HG03039 (cell line): Measurements from ENCODE around the gene ZNF580.
A peak's percentile ranks its signal among the peaks of the same experiment; 100 is the strongest.

Experiments
- ATAC-seq: cut with Tn5 transposase; IDR thresholded peaks from one replicate; pipeline ENCODE4 v1.9.1; 2021; ENCODE audit warnings: mild to moderate bottlenecking, moderate library complexity; ENCODE audit not compliant: unreplicated experiment

The ZNF580 gene

DNA sequence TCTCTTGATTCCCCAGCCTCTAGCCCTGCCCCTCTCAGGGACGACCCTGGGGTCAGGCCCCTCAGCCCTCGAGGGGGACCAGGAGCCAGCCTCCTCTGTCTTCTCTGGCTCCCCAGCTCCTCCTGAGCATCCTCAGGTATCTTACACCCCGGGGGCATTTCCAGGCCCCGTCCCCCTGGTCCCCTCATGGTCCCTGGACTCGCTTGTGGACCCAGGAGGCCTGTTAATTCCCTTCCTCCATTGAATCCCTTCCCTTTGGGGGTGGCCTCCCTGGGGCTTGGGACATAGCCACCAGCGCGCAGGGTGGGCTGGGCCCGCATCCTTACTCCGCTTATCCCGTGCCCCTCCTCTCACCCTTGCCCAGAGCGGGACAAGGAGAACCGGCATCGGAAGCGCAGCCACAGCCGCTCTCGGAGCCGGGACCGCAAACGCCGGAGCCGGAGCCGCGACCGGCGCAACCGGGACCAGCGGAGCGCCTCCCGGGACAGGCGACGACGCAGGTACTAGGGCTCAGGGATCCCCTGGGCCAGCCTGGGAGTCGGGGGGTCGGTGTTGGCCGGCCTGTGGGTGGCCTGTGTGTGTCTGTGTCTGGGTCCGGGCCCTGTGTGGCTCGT is 18.2 kb downstream of the ZNF580 start:
- no peak for ATAC-seq

GRCh38 chr19:55659822-55660221 is 19.0 kb downstream of the ZNF580 start:
- ATAC-seq = no peak

- ATAC-seq = no peak
Observed at GRCh38 chr19:55660404-55660803, 19.6 kb downstream of the ZNF580 start.

DNA sequence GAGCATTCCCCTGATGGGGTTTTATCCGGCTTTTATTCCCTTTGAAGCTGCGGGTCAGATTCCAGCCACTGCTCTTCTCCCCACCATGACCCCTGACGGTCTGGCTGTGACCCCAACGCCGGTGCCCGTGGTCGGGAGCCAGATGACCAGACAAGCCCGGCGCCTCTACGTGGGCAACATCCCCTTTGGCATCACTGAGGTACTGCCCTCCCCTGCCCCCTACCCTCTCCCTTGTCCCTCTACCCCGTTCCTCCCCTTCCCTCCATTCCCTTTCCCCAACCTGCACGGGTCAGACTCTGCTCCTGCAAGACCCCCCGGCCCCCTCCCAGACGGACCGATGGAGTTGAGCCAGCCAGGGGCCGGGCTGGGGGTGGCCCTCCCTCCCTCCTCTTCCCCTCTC is 20.2 kb downstream of the ZNF580 start:
- ATAC-seq = no peak

DNA sequence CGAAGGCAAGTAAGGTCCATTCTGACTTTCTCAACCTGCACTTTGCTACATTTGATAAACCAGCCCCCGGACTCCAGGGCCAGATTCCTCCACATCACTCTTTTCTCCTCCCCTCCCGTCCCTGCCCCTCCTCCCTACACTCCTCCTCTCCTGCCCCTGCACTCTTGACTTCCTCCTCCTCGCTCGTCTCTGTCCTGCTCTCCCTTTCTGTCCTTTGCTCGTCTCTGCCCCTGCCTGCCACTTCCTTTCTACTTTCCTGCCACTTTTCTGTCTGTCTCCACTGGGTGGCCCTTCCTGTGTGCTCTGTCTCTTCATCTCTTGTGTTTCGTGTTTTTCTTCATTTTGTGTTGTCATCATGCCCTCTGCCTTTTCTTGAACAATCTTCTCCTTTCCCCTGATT is 21.0 kb downstream of the ZNF580 start:
- no peak for ATAC-seq

GRCh38 chr19:55663846-55664536 is 23.2 kb downstream of the ZNF580 start:
- no peak for ATAC-seq

GRCh38 chr19:55666343-55667005 is 25.7 kb downstream of the ZNF580 start:
- no peak for ATAC-seq

DNA sequence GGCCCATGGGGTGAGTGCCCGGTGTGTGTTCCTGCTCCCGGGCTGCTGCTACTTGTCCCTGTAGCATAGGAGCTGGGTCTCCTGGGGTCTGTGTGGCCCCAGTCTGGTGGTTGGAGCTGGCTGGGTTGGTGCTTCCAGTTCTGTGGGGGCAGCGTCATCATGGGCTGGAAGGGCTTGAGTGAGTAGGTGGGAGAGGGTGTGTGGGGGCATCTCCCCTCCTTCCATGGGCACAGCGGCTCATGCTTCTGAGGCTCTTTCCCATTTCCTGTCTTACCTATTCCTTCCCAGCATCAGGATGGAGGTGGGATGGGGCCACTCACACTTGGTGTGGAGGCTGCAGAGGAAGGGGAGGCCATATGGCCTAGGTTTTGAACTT is 26.2 kb downstream of the ZNF580 start:
- no peak for ATAC-seq

GRCh38 chr19:55667511-55667910 is 26.7 kb downstream of the ZNF580 start:
- ATAC-seq = no peak

DNA sequence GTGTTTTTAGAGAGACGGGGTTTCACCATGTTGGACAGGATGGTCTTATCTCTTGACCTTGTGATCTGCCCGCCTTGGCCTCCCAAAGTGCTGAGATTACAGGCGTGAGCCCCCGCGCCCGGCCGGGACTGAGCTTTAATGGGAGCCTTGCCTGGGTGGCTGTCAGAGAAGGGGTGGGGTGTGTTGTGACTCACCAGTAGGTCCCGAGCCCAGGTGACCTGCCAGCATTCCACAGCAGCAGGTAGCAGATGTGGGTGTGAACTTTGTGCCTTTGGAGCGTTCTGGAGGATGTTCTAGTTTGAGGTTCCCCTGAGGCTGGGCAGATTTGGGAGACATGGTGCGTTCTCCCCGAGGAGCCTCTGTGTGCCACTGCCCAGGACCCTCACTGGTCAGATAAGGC is 27.2 kb downstream of the ZNF580 start:
- ATAC-seq = no peak

- no peak for ATAC-seq
Observed at GRCh38 chr19:55668603-55669348, 28.0 kb downstream of the ZNF580 start.

DNA sequence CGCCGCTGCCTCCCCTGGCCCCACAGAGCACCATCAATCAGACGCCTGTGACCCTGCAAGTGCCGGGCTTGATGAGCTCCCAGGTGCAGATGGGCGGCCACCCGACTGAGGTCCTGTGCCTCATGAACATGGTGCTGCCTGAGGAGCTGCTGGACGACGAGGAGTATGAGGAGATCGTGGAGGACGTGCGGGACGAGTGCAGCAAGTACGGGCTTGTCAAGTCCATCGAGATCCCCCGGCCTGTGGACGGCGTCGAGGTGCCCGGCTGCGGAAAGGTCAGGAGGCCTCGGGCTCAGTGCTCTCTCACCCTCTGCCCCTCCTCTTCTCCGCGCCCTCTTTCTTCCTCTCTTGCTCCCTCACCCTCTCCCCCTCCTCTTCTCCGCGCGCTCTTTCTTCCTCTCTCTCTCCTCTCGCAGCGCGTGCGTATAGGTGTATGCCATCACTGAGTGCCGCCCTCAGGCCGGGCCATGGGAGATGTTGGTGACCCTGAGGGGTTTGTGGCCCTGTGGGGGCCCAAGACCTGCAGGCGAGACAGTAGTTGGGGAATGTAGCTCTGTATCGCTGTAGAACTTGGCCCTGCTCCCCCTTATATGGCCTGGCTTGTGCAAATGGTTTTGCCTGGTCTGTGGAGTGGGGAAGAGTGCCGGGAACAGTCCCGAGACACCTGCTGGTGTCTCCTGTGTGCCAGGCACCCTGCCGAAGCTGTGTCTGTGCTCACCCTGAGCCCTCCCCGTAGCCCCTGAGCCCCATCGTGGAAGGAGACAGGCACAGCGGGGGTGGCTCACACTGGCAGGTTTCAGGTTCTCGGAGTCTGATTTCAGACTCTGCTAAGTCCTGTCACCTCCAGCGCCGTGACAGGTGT is 28.8 kb downstream of the ZNF580 start:
- ATAC-seq = no peak

- ATAC-seq = no peak
Observed at GRCh38 chr19:55670280-55671053, 29.7 kb downstream of the ZNF580 start.

DNA sequence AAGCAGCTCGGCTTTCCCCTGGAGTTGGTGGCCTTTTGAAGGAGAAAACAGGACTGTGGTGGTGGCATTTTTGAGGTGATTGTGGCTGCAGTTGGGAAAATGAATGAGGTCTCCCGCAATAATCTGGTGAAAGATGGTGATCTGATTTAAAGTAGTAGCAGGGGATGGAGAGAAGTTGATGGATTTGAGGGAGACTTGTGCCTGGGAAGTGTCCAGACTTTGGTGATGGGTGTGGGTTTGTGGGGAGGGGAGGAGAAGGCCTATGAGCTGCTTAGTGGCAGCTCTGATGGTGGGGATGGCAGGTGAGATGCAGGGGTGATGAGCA is 30.2 kb downstream of the ZNF580 start:
- no peak for ATAC-seq

DNA sequence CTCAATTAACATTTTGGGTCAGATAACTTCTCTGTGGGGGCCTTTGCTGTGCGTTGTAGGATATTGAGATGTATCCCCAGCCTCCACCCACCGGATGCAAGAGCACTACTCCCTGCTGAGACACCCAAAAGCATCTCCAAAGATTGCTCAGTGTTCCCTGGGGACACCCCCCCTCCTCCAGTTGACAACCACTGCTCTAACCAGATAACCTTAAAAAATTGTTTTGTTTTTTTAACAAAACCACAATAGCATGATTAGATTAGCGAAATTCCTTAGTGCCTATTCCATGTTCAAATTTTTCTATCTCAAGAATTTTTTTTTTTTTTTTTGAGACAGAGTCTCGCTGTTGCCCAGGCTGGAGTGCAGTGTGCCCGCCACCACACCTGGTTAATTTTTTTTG is 31.6 kb downstream of the ZNF580 start:
- no peak for ATAC-seq

DNA sequence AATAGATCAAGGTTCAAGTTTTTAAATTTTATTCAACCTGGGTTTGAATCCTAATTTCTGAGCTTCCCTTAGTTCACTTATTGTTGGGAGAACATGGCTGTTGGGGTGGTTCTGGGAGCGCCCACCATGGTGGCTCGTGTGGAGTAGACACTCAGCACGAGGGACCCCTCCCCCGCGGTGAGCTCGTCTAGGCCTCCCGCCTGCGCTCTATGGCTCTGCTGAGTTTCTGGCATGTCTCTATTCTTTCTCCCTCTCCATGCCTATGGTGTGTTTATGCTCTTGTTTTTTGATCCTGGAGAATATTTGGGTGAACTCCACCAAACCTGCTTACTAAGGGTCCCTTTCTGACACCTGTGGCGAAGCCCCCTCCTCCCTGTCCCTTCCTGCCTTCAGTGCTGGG is 32.7 kb downstream of the ZNF580 start:
- ATAC-seq = no peak

DNA sequence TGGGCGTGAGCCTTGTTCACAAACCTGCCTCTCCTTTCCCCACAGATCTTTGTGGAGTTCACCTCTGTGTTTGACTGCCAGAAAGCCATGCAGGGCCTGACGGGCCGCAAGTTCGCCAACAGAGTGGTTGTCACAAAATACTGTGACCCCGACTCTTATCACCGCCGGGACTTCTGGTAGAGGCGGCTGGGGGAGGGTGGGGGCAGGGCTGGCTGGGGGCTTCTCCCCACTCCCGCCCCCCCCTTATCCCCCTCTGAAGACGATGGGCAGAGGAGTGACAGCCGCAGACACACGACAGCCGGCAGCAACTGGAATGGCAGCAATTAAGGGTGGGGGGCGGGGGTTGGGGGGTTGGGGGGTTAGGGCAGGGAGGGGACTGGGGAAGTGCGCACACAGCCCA is 33.1 kb downstream of the ZNF580 start:
- ATAC-seq = no peak

DNA sequence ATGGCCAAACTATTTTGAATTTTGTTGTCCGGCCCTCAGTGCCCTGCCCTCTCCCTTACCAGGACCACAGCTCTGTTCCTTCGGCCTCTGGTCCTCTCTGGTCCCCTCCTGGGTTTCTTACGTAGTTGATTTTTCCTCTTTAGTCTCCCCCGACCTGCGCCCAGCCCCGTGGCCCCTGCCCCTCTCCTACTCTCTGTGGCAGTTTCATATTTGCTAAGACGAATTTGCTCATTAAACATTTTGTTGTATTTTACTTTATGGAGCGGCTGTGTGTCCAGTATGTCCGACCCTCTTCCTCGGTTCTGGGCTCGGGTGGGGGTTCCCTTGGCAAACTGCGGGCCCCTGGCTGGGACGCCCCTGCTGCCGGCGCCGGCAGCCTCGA is 33.6 kb downstream of the ZNF580 start:
- ATAC-seq = no peak

GRCh38 chr19:55674841-55675660 is 34.2 kb downstream of the ZNF580 start, which contains the start of gene EPN1:
Gene EPN1, plus strand, starts transcription at chr19:55675226. Its CDS starts 3,402 bp downstream, at chr19:55678628.
- peak; percentile 60 for ATAC-seq
